Small intestine (tissue), 7 donors: ENCODE data around the gene LDLRAD3. TPM values are rescaled to one million over a fixed set of nuclear protein-coding genes. Genes with fewer than 3 reads are reported as not detected.

Experiments
- DNase-seq, 2 donors: peaks; one replicate each; pipeline versions ENCODE4 v3.0.0 to v3.0.0-alpha.2; 2013
- FAIRE-seq: peaks from 2 replicates; lab custom pipeline; 2012; peaks lifted over from hg19 to GRCh38; lab: Jason Lieb, UNC
- H3K27ac ChIP-seq, 3 donors: one replicate each; pipeline ENCODE4 v1.5.1; 2013; ENCODE audit warnings: low read length in 2 of 3, mild to moderate bottlenecking in 2 of 3, control low read depth in 1 of 3, inconsistent platforms in 1 of 3, low read depth in 1 of 3, moderate library complexity in 1 of 3
- H3K27me3 ChIP-seq, 3 donors: one replicate each; pipeline ENCODE4 v1.6.1; 2013; ENCODE audit warnings: low read length in 3 of 3, inconsistent platforms in 1 of 3; ENCODE audit not compliant: control insufficient read depth in 3 of 3, insufficient read depth in 3 of 3
- H3K36me3 ChIP-seq, 3 donors: one replicate each; pipeline ENCODE4 v1.6.1; 2013; ENCODE audit warnings: low read length in 3 of 3, inconsistent platforms in 1 of 3, low read depth in 1 of 3, mild to moderate bottlenecking in 1 of 3, moderate library complexity in 1 of 3; ENCODE audit not compliant: control insufficient read depth in 3 of 3, insufficient read depth in 2 of 3
- H3K4me1 ChIP-seq, 3 donors: one replicate each; pipeline ENCODE4 v1.6.1; 2013; ENCODE audit warnings: low read length in 2 of 3, inconsistent platforms in 1 of 3, low read depth in 1 of 3, mild to moderate bottlenecking in 1 of 3, moderate library complexity in 1 of 3; ENCODE audit not compliant: control insufficient read depth in 3 of 3, insufficient read depth in 2 of 3
- H3K4me3 ChIP-seq, 3 donors: one replicate each; pipeline ENCODE4 v1.5.1; 2013; ENCODE audit warnings: low read length in 3 of 3, control low read depth in 1 of 3, inconsistent platforms in 1 of 3, low read depth in 1 of 3, mild to moderate bottlenecking in 1 of 3, moderate library complexity in 1 of 3
- H3K9me3 ChIP-seq, 2 donors: one replicate each; pipeline ENCODE4 v1.6.1; 2013; ENCODE audit warnings: low read depth in 1 of 2, low read length in 1 of 2; ENCODE audit not compliant: control insufficient read depth in 2 of 2, insufficient read depth in 1 of 2
- WGBS, 3 donors: extraction: QIAGEN DNeasy Blood & Tissue Kit; methylation state at CpG; one replicate each; pipeline ENCODE4 v1.1.7; 2013; 5-methylcytosine and 5-hydroxymethylcytosine counted together
- polyA plus RNA-seq, 4 donors: library from polyadenylated mRNA; stranded (reverse) in 3 of 4; unstranded in 1 of 4; fragments of 200-250 nt in 3 of 4; fragments of 120-200 nt in 1 of 4; gene quantifications; one replicate each; pipeline versions ENCODE4 v1.2.1 to v1.2.3, GENCODE V29; 2013
- donor health status: healthy with polysubstance abuse.
- donor health status: control.
- donor health status: control.
- donor health status: Bipolar disorder and iron deficiency.
- donor health status: healthy.

Gene LDLRAD3
- polyA plus RNA-seq, 4 donors = 0.22 to 6.9 (median 3.5) TPM

DNA sequence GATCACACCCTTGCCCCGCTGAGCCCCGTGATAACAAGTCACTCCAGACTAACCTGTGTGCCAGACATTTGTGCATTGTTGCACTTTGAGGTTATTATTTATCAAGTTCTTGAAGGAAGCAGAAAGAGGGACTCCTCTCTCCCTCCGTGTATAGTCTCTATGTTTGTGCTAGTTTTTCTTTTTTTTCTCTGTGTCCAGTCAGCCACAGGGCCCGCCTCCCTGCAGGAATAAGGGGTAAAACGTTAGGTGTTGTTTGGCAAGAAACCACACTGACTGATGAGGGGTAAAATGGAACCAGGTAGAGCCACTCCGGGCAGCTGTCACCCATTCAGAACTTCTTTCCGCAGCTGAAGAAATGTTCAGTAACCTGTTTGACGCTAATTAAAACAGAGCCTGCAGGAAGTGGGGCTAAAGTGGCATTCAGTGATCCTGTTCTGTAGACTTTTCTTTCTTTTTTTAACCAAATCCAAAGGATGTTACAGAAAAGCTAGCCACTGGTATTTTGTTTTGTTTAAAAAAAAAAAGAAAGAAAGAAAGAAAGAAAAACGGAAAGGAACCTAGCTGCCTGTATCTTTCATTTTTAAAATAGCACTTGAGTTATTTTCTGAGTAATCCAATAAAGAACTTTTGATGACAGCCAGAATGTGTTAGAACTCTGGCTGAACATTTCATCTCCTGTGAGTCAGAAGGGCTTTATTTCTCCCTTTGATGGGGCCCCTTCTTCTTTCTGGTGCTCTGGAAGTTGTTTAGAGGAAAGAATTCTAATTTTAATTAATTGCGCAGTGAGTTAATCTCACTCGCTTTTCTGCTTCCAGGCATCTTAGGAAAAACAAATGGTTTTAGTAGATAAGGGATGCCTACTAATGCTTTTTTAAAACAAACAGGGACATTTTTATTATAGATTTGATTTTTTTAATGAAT is 287.2 kb downstream of the LDLRAD3 start:
- Histone ChIP-seq H3K4me3 (no peak overlapping the region), H3K27ac (no peak overlapping the region), H3K4me1 (no peaks in the 10 kb centered on the region), H3K36me3 (peaks cover 0 to 17% (median 0%) of the 10 kb centered on the region in 3 donors), H3K27me3 (no peaks in the 10 kb centered on the region), H3K9me3 (no peaks in the 10 kb centered on the region)
- FAIRE-seq = no peak
- WGBS, 3 donors = 73 to 85% (median 77%) methylated on average over 11 of the region's 11 CpGs
- DNase-seq = no peak

DNA sequence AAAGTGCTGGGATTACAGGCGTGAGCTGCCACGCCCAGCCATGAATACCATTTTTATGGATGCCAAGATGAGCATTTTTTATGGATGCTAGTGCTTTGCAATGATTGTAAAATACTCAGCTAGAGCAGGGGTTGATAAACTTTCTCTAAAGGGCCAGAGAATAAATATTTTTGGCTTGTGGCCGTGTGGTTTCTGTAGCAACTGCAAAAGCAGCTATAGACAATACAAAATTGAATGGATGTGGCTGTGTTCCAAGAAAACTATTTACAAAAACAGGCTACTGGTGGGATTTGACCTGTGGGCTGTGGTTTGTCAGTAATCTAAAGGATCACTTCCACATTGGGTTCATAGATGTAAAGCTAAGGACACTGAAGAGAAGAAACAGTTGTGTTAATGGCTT is 289.3 kb downstream of the LDLRAD3 start:
- Histone ChIP-seq H3K9me3 (no peaks in the 10 kb centered on the region), H3K27ac (no peak overlapping the region), H3K4me3 (no peak overlapping the region), H3K27me3 (no peaks in the 10 kb centered on the region), H3K36me3 (peaks cover 0 to 11% (median 0%) of the 10 kb centered on the region in 3 donors), H3K4me1 (no peaks in the 10 kb centered on the region)
- FAIRE-seq = no peak
- 50 to 60% (median 59%) methylated on average over 3 of the region's 3 CpGs for WGBS, 3 donors
- no peak for DNase-seq

DNA sequence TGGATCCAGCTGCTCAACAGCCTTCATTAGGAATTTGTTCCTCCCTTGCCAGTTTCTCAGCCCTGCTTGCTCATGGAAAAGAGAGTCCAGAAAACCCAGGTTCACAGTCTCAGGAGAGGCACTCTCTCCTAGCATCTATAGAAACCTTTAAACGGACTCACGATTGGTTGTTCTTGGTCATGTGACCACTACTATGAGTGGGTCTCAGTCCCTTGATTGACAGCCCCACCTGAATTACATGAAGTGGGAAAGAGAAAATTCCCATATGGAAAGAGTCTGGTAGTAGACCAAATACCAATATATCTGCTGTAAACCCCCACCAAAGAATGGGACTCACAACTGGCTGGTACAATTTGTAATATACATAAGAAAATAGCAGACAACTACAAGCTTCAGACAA is 291.0 kb downstream of the LDLRAD3 start:
- Histone ChIP-seq H3K4me1 (no peaks in the 10 kb centered on the region), H3K27me3 (no peaks in the 10 kb centered on the region), H3K27ac (no peak overlapping the region), H3K4me3 (no peak overlapping the region), H3K9me3 (no peaks in the 10 kb centered on the region), H3K36me3 (peaks cover 0 to 5% (median 0%) of the 10 kb centered on the region in 3 donors)
- FAIRE-seq (no peak), DNase-seq (no peak)
- WGBS, 3 donors = 95 to 97% (median 95%) methylated on average over 2 of the region's 2 CpGs

DNA sequence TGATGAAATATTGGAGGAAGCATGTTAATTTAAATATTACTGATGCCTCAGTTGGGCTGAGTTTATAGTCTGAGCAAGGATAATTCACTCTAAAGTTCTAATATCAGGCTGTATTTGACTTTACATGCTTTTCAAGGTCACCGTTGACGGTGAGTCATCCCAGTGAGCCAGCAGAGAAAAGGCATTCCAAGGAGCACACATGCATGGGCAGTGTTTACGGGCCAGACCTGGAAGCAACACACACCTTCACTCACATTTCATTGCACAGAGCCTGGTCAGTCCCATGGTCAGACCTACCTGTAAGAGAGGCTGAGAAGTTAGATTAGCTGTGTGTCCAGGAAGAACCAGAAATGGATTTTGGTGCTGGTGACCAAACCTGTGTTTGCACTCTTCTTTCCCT is 291.9 kb downstream of the LDLRAD3 start:
- Histone ChIP-seq H3K9me3 (no peaks in the 10 kb centered on the region), H3K4me1 (no peaks in the 10 kb centered on the region), H3K27me3 (no peaks in the 10 kb centered on the region), H3K4me3 (no peak overlapping the region), H3K36me3 (no peaks in the 10 kb centered on the region), H3K27ac (no peak overlapping the region)
- no peak for DNase-seq
- no peak for FAIRE-seq
- 74 to 93% (median 88%) methylated on average over 3 of the region's 3 CpGs for WGBS, 3 donors

DNA sequence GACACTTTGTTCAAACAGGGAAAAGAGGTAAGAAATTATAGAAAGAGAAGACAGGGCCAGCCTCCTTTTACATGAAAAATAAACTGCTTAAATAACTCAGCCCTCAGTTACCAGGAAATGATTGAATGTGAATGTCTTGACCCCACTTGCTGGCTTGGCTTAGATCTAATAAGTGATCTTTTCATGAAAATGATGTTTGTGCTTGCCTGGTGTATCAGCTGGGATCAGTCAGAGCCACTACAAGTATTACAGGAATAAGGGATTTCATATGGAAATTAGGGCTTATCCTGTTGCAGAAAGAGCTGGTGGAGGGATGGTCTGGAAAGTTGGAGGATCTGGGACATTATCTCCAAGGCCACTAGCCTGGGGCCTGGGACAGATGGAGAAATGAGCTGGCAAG is 293.5 kb downstream of the LDLRAD3 start:
- Histone ChIP-seq H3K27ac (no peak overlapping the region), H3K27me3 (no peaks in the 10 kb centered on the region), H3K4me1 (no peaks in the 10 kb centered on the region), H3K36me3 (no peaks in the 10 kb centered on the region), H3K4me3 (no peak overlapping the region), H3K9me3 (no peaks in the 10 kb centered on the region)
- no peak for DNase-seq
- FAIRE-seq = no peak

DNA sequence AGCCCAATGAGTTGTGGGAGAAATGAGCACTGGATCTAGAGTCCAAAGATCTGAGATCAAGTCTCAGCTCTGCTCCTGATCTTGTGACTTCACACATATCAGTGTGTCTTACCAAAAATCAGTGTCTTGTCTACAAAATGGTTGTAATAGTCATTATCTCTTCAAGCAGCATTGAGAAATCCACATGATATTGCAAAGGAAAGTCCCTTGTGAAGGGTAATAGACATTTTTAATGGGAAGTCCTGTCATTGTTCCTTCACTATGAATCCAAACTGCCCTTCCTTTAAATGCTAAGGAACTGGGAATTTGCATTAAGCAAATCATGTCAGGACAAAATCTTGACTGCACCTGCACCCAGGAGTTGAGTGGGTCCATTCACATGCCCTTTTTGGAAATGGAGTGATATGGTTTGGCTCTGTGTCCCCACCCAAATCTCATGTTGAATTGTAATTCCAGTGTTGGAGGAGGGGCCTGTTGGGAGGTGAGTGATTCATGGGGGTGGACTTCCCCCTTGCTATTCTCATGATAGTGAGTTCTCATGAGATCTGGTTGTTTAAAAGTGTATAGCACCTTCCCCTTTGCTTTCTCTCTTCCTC is 294.3 kb downstream of the LDLRAD3 start:
- DNase-seq = no peak
- Histone ChIP-seq H3K36me3 (no peaks in the 10 kb centered on the region), H3K4me3 (no peak overlapping the region), H3K9me3 (no peaks in the 10 kb centered on the region), H3K27me3 (no peaks in the 10 kb centered on the region), H3K27ac (no peak overlapping the region), H3K4me1 (no peaks in the 10 kb centered on the region)
- no peak for FAIRE-seq

DNA sequence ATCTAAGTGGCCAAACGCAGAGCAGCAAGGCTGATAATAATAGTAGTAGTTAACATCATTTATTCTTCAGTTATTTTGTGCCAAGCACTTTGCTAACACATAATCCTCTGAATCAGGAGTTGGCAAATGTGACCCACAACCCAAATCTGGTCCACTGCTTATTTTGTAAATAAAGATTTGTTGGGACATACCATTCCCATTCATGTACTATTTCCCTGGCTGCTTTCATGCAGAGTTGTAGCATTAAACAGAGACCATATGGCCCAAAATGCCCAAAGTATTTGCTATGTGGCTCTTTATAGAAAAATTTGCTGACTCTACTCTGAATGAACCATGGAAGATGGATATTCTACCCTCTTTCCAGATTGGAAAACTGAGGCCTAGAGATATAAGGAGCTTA is 295.0 kb downstream of the LDLRAD3 start:
- DNase-seq (no peak), FAIRE-seq (no peak)
- H3K27me3 ChIP-seq = no peaks in the 10 kb centered on the region
- H3K36me3 ChIP-seq = no peaks in the 10 kb centered on the region
- H3K4me1 ChIP-seq = no peaks in the 10 kb centered on the region
- no peaks in the 10 kb centered on the region for H3K9me3 ChIP-seq
- H3K27ac ChIP-seq = no peak overlapping the region
- H3K4me3 ChIP-seq = no peak overlapping the region
- WGBS, 3 donors = 79 to 95% (median 86%) methylated on average over 1 of the region's 1 CpG

DNA sequence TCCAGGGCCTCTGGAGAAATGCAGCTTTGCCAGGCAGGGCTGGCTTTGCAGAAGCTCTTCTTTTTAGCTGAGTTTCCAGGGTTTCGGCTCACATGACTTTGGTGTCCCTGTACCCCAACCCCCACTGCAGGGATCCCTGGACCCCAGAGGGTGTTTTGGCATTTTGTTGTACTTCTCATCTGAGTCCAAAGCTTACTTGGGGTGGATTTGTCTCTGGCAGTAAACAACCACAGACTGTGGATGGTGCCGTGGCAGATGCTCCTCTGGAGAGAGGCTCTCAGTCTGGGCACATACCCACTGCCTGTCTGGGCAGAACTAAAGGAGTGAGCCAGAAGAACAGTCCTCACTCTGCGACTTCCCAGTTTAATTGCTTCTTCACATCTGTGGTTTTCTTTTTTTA is 295.8 kb downstream of the LDLRAD3 start:
- Histone ChIP-seq H3K9me3 (peaks cover 0 to 2% of the 10 kb centered on the region in 2 donors), H3K4me3 (no peak overlapping the region), H3K36me3 (no peaks in the 10 kb centered on the region), H3K27me3 (no peaks in the 10 kb centered on the region), H3K4me1 (no peaks in the 10 kb centered on the region), H3K27ac (no peak overlapping the region)
- FAIRE-seq = no peak
- DNase-seq = no peak
- 87 to 92% (median 89%) methylated on average over 3 of the region's 3 CpGs for WGBS, 3 donors
